ENCODE data around the gene ZXDC. TPM values are rescaled to one million over a fixed set of nuclear protein-coding genes. Genes with fewer than 3 reads are reported as not detected.

Gene ZXDC
- total RNA-seq, 1 experiment from 2014 or later: 37.2 TPM

GRCh38 chr3:126421573-126422119 lies 54.0 kb downstream of the ZXDC start:
- BruUV-seq (replicated peaks): no TSS peak
- POLR2A ChIA-PET: interaction anchor here (0.7 kb wide), 1 partner anchor 168 kb away, joined by 3 read pairs; no protein-coding TSS in a partner anchor
- H3K4me1 Mint-ChIP-seq (ENCODE audit: insufficient read depth, unreplicated experiment): peaks cover 7% of the 10 kb centered on the region

GRCh38 chr3:126419886-126420786 lies 55.6 kb downstream of the ZXDC start:
- intact Hi-C loops (cut with micrococcal nuclease): no loop called here
- no peaks in the 10 kb centered on the region for H3K27me3 Mint-ChIP-seq (ENCODE audit: insufficient read depth, unreplicated experiment)
- no peak for DNase-seq (ENCODE audit: unreplicated experiment)
- BruUV-seq (replicated peaks): no TSS peak
- peaks cover 7% of the 10 kb centered on the region for H3K4me1 Mint-ChIP-seq (ENCODE audit: insufficient read depth, unreplicated experiment)
- peaks cover 1% of the 10 kb centered on the region for H3K36me3 Mint-ChIP-seq (ENCODE audit: insufficient read depth, unreplicated experiment)
- ChIA-PET CTCF (interaction anchor here (0.6 kb wide), 1 partner anchor 189 kb away, joined by 4 read pairs; no protein-coding TSS in a partner anchor), POLR2A (no interaction called here)
- no peaks in the 10 kb centered on the region for H3K9me3 Mint-ChIP-seq (ENCODE audit: unreplicated experiment)
- TF ChIP-seq CTCF (IDR thresholded peaks at IDR 0.05; ENCODE audit: unreplicated experiment): no peak
- H3K4me3 Mint-ChIP-seq (ENCODE audit: unreplicated experiment): no peak overlapping the region
- no peak overlapping the region for H3K27ac Mint-ChIP-seq (ENCODE audit: low read depth, unreplicated experiment)

More at GRCh38 chr3:126421573-126422119, 54.0 kb downstream of the ZXDC start:
- no peak for TF ChIP-seq CTCF (IDR thresholded peaks at IDR 0.05; ENCODE audit: unreplicated experiment)
- Mint-ChIP-seq H3K9me3 (ENCODE audit: unreplicated experiment) (peaks cover 7% of the 10 kb centered on the region), H3K4me3 (ENCODE audit: unreplicated experiment) (no peak overlapping the region), H3K27ac (ENCODE audit: low read depth, unreplicated experiment) (no peak overlapping the region), H3K36me3 (ENCODE audit: insufficient read depth, unreplicated experiment) (no peaks in the 10 kb centered on the region), H3K27me3 (ENCODE audit: insufficient read depth, unreplicated experiment) (no peaks in the 10 kb centered on the region)
- CTCF ChIA-PET: interaction anchor here (0.6 kb wide), 1 partner anchor 1034 kb away, joined by 3 read pairs; no protein-coding TSS in a partner anchor
- intact Hi-C loops (cut with micrococcal nuclease): no loop called here
- DNase-seq (ENCODE audit: unreplicated experiment): no peak

- Mint-ChIP-seq H3K4me1 (ENCODE audit: insufficient read depth, unreplicated experiment) (peaks cover 7% of the 10 kb centered on the region), H3K27ac (ENCODE audit: low read depth, unreplicated experiment) (no peak overlapping the region), H3K9me3 (ENCODE audit: unreplicated experiment) (no peaks in the 10 kb centered on the region), H3K27me3 (ENCODE audit: insufficient read depth, unreplicated experiment) (no peaks in the 10 kb centered on the region), H3K36me3 (ENCODE audit: insufficient read depth, unreplicated experiment) (peaks cover 5% of the 10 kb centered on the region), H3K4me3 (ENCODE audit: unreplicated experiment) (no peak overlapping the region)
- ChIA-PET CTCF (interaction anchor here (0.6 kb wide), 1 partner anchor 190 kb away, joined by 4 read pairs; no protein-coding TSS in a partner anchor), POLR2A (no interaction called here)
- TF ChIP-seq CTCF (IDR thresholded peaks at IDR 0.05; ENCODE audit: unreplicated experiment): no peak
- intact Hi-C loops (cut with micrococcal nuclease): no loop called here
- DNase-seq (ENCODE audit: unreplicated experiment): no peak
- BruUV-seq (replicated peaks): no TSS peak
Observed at GRCh38 chr3:126419151-126419703, 56.5 kb downstream of the ZXDC start.

GRCh38 chr3:126418661-126419131 lies 57.0 kb downstream of the ZXDC start:
- intact Hi-C loops (cut with micrococcal nuclease): no loop called here
- Mint-ChIP-seq H3K27me3 (ENCODE audit: insufficient read depth, unreplicated experiment) (no peaks in the 10 kb centered on the region), H3K4me1 (ENCODE audit: insufficient read depth, unreplicated experiment) (peaks cover 7% of the 10 kb centered on the region), H3K9me3 (ENCODE audit: unreplicated experiment) (no peaks in the 10 kb centered on the region), H3K27ac (ENCODE audit: low read depth, unreplicated experiment) (no peak overlapping the region), H3K4me3 (ENCODE audit: unreplicated experiment) (no peak overlapping the region), H3K36me3 (ENCODE audit: insufficient read depth, unreplicated experiment) (peaks cover 5% of the 10 kb centered on the region)
- no peak for TF ChIP-seq CTCF (IDR thresholded peaks at IDR 0.05; ENCODE audit: unreplicated experiment)
- CTCF ChIA-PET: no interaction called here
- POLR2A ChIA-PET: no interaction called here
- BruUV-seq (replicated peaks): no TSS peak
- DNase-seq (ENCODE audit: unreplicated experiment): no peak

Measured in MCF 10A (cell line).